HG02678 (cell line): Measurements from ENCODE around the gene CAMK1D.

Experiments used
- ATAC-seq: cut with Tn5 transposase; IDR thresholded peaks from one replicate; pipeline ENCODE4 v1.9.1; 2021; ENCODE audit warnings: mild to moderate bottlenecking, moderate library complexity; ENCODE audit not compliant: unreplicated experiment

Gene CAMK1D

DNA sequence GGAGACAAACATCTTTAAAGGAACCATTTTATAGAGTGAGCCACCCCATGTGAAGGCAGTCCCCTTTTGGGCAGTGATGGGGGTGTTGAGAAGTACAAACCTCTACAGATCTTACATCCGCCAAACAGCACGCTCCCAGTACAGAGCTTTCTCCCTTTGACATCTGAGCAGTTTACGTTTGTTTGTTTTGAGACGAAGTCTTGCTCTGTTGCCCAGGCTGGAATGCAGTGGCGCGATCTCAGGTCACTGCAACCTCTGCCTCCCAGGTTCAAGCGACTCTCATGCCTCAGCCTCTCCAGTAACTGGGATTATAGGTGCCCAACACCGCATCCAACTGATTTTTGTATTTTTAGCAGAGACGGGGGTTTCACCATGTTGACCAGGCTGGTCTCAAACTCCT is 523.2 kb downstream of the CAMK1D start:
- no peak for ATAC-seq

DNA sequence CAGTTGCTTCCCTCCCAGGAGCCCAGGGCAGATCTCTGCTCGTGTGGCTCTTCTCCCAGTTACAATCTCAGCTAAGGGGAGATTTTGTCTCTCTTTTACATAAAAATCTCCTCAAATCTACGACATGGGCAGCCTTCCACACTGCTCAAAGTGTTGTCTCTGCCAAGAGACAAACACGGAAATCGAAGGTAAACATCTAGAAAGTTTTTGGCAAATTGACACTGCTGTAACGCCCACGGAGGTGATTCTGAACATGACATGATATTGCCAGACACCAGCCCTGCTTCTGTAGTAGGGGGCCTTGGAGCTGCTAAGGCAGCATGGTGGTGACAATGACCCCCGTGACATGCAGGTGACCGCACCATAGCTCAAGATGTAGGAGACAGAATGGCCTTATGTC is 523.8 kb downstream of the CAMK1D start:
- no peak for ATAC-seq

DNA sequence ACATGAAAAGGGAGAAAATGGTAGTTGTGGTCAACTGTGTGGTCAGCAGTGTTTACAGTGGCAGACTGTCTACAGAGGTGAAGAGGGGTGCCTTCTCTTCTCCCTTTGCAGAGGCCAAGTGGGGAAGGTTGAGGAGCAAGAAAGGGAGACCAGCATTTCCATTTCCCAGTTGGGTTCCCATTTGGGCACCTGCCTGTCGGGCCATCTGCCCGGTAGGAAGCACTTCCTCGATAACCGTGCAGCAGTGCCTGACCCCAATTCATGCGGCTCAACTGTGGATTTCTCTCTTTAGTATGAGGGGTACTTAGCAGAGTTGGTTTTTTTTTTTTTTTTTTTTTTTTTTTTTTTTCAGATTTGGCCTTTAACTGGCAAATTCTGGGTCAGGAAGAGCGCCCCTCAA is 525.2 kb downstream of the CAMK1D start:
- no peak for ATAC-seq

- ATAC-seq: no peak
These were observed 525.8 kb downstream of the CAMK1D start for GRCh38 chr10:12875100-12875499.

GRCh38 chr10:12876266-12876665 is 526.9 kb downstream of the CAMK1D start:
- no peak for ATAC-seq

- no peak for ATAC-seq
These were observed 527.8 kb downstream of the CAMK1D start for GRCh38 chr10:12877150-12877549.

DNA sequence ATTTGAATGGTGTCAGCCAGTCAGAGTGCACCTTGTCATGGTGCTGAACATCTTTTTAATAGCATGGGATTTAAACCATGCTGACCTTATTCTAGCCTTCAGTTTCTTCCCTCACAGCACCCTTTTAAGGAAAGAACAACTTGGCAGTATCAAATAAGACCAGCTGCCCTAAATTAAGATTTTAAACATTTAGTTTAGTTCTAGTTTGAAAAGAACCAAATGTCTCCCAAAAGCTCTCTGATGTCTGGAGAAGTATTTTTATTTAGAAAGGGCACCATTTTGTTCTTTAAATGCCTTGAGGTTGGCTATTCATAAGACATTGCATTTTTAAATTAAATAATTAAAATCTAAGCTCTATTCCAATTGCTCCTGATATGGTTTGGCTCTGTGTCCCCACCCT is 531.1 kb downstream of the CAMK1D start:
- ATAC-seq: no peak

DNA sequence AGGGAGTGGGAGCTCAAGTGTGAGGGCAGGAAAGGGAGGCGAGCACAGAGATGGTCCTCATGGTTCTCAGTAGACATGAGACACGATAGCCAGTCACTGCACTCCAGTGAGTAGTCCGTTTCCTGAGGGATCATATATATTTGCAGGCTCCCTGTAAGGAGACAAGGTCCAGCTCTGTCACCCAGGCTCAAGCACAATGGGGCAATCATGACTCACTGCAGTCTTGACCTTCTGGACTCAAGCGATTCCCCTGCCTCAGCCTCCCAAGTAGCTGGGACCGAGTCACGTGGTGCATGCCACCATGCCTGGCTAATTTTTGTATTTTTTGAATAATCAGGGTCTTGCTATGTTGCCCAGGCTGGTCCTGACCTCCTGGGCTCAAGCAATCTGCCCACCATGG is 535.5 kb downstream of the CAMK1D start:
- ATAC-seq: no peak
